NCI-H82 treated with DMSO at 0.1 percent for 48 hours (cell line): Measurements from ENCODE around the gene VPS13A.
A peak's percentile ranks its signal among the peaks of the same experiment; 100 is the strongest.

Source experiments
- DNase-seq: peaks from one replicate; lab custom pipeline; 2025; ENCODE audit not compliant: unreplicated experiment; lab: John Stamatoyannopoulos, UW

Gene VPS13A

DNA sequence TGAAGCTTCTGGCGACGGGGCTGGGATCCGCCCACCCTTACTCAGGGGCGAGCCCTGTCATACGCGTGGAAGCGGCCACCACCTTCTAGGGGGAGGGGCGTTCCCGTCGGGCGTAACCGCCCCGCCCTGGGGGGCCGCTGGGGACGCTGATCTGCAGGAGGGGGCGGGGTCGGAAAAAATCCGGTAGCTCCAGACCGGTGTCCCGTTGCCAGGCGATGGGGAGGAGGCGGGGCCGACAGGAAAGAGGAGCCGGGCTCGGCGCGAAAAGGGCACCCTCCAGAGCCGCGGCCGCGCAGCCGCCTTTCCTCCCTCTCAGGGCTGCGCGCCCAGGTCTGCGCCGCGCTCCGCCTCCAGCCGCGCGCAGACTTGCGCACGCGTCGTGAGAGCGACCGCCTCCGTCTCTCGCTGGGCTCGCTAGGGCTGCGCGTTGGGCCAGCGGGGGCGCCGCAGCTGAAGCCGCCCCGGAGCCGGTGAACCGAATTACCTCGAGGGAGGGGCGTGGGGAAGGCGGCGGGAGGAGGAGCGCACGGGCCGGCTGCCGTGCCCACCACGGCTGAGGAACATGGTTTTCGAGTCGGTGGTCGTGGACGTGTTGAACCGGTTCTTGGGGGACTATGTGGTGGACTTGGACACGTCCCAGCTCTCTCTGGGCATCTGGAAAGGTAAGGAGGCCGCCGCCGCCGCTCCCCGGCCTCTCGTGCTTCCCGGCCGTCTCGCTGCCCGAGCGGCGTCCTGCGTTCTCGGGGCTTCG is at the start of gene VPS13A:
TSS of gene VPS13A (plus strand) at position 392 of the 751 bp plus-strand sequence. CDS start at position 563, 171 bp downstream.
- DNase-seq: peak; percentile 89

DNA sequence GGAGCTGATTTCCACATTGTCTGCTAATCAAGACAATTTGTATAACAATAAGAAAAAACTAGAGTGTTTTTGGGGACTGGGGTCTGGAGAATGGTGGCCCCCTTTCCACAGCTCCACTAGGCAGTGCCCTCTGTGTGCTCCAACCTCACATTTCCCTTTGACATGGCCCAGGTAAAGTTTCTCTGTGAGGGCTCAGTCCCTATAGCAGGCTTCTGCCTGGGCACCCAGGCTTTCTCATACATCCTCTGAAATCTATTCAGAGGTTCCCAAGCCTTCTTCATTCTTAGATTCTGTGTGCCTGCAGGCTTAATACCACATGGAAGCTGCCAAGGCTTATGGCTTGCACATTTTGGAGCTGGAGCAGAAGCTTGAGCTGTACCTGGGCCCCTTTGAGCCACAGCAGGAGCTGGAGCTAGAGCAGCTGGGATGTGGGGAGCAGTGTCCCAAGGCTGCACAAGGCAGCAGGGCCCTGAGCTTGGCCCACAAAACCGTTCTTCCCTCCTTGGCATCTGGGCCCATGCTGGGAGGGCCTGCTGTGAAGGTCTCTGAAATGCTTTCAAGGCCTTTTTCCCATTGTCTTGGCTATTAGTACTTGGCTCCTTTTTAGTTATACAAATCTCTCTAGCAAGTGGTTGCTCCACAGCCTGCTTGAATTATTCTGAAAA is 49.1 kb upstream of the VPS13A start:
- DNase-seq: no peak

DNA sequence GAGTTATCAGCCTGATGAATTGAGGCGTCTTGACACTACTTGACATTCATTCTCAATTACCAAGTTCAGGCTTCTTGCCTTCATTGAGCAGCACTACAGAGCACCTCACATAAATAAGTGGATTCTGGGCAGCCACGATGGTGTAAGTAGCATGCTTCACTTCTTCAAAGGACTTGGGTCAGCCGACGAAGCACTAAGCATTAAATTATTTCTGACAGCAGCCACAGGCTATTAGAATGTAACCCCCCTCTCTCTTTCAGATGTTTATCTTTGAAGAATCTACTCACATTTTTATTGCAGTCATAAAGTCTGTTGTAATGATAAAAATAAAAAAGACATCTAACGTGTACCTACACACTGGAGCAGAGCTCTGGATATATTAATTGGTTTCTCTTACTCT is 45.9 kb upstream of the VPS13A start:
- DNase-seq: no peak

DNA sequence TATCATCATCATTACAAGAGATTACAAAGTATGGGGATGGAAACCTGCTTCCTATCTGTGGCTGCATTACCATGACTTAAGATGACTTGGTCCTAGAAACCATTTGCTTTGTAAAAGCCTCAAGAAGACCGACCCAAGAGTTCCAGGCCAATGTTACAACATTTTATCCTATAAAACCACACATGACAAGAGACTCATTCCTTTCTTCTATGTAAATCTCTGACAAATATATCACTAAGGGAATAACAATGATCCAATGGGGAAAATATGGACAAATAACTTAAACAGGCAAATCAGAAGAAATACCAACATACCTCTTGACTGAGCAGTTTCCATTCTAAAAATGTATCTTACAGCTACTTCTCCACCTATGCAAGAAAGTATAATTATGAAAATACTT is 44.3 kb upstream of the VPS13A start:
- no peak for DNase-seq

DNA sequence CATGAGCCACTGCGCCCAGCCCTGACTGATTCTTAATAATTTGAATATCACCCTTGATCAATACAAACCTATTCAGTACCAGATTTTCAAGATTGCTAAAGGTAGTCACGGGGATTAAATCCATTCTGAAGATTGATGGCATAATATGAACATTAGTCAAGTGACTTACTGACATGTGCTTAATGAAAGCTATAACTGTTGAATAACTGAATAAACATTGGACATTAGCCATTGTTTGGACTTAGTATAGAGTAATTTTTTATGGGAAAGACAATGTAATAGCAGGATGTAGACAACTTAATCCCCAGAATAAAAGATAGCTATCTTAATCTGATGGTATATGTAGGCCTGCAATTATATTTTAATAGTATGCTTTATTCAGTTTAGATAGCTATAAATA is 35.0 kb upstream of the VPS13A start:
- DNase-seq: no peak

DNA sequence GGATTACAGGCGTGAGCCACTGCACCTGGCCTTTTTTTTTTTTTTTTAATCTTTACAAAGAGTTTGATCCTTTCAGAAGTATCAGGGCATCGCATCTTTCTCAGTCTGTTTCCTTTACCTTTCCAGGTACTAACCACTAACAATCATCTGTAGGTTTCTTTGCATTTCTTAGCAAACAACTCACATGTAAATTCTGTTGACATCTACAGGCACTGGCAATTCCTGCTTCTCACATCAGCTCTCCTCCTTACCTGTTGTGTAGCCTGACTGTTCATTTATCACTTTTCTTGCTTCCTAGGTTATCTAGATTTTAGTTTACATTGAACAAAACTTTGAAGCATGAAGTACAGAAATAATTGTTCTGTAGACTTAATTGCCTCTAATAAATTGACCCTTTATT is 27.5 kb upstream of the VPS13A start:
- no peak for DNase-seq

DNA sequence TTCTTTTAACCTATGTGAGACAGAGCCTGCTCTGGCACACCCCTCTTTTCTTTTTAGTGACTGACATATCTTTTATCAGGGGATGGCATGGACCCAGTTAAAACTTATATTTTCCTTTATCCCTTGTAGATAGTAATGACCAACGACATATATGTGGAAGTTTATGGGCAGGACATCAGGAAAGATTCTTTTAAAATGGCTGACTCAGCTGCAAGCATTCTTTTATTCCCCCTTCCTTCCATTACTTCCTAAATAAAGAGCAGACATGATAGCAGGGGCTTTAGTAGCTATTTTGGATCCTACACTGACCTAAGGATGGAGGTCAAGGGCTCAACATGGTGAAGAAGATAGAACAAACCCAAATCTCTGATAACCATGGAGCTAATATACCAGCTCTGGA is 25.0 kb upstream of the VPS13A start:
- DNase-seq: no peak

DNA sequence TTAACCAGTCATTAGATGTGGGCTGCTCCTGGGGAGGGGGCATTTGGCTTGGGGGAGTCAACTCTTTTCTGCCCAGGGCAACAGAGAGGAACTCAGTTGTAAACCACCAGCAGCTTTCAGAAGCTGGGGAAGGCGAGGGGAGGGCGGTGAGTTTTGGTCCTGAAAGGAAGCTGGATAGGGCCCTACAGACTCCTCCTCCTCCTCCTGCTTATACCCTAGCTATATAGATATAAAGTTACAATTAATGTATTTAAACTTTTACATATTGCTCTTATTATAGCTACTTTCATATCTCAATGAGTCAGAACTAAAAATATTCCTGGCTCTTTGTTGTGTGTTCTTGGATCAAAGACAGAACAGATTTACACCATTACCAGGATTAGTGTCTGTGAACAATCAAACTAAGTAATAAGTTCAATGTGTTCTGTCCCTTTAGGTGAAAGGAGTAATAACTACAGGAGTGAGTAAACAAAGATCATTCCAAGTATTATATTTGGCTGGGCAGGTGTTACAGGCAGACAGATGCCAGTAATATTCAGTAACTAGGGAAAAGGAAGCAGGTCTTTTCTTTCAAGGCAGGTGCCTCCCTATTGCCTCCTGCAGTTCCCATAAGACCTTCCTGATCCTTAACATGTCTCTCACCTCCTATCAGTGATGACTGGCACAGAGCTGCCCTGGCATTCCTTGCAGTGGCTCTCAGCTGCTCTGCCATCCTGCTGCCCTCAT is 20.5 kb upstream of the VPS13A start:
- no peak for DNase-seq

DNA sequence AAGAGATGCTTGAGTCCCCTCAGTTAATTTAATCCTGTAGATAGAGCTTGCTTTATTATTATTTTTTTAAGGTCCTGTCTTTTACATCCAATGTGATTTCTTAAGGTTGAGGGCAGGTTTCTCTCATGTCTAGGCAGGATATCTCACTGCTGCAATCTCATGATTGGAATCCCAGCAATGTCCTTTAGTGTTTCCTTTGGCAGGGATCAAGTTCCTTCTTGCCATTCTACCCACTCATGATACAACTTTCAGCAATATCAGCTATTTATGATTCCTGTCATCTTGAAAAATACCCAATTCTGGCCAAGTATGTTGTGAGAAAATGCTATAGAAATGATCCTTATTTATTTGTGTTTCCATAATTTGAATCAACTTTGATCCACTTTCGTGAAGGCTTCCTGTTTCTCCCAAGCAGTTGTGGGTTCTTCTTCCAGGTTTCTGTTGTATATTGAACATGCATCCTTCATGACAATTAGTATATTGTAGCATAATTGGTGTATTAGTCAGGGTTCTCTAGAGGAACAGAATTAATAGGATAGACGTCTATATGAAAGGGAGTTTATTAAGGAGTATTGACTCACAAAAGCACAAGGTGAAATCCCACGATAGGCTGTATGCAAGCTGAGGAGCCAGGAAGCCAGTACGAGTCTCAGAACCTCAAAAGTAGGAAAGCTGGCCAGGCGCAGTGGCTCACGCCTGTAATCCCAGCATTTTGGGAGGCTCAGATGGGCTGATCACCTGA is 18.4 kb upstream of the VPS13A start:
- no peak for DNase-seq

DNA sequence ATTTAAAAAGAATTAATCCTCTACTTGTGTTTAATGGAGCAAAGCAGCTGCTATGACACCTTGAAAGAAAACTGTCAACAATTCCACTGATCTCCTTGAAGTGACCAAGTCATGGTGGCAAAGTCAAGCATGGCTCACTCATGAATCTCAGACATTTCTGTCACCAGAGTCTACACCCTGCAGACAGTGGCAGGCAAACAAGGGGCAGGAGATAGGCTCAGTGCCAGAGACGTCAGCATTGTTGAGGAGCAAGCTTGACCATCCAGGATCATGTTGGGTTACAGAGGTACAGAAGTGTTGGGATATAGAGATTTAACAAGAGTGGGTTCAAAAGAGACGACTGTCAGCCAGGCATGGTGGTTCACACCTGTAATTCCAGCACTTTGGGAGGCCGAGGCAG is 16.1 kb upstream of the VPS13A start:
- DNase-seq: no peak

DNA sequence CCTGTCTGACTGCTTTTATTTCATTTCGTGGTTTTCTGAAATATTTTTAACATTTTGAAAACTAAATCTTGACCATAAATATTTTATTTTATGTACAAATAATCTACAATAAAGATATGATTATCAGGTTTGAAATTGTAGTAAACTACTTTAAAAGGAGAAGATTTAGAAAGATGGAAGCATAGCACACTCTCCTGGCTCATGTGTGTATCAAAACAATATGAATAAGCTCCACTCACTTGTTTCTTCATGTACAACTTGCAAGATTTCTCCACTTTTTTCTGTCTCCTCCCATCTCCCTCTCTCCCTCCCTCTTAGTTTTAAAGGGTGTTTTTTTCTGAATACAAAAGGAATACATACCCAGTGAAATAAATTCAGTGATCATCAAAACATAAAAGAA is 15.4 kb upstream of the VPS13A start:
- no peak for DNase-seq

DNA sequence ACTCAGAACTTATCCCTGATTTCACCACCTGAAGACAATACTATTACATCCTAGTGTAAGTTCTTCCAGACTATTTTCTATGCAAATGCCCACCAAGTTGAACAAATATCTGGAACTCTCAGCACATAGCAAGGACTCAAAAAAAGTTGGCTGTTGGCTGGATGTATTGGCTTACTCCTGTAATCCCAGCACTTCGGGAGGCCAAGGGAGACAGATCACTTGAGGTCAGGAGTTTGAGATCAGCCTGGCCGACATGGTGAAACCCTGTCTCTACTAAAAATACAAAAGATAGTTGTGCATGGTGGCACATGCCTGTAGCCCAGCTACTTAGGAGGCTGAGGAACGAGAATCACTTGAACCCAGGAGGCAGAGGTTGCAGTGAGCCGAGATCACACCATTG is 15.0 kb upstream of the VPS13A start:
- no peak for DNase-seq

DNA sequence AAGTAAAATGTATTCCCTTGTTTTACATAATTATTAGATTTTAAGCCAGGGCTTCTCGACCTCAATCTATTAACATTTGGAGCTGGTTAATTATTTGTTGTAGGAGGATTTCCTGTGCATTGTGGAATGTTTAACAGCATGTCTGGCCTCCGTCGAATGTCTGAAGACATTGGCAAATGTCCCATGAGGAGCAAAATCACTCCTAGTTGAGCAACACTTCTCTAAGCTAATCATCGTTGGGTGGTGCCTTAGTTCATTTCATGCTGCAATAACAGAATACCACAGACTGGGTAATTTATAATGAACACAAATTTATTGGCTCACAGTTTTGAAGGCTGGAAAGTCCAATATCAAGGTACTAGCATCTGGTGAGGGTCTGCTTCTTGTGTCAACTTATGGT is 13.4 kb upstream of the VPS13A start:
- no peak for DNase-seq

DNA sequence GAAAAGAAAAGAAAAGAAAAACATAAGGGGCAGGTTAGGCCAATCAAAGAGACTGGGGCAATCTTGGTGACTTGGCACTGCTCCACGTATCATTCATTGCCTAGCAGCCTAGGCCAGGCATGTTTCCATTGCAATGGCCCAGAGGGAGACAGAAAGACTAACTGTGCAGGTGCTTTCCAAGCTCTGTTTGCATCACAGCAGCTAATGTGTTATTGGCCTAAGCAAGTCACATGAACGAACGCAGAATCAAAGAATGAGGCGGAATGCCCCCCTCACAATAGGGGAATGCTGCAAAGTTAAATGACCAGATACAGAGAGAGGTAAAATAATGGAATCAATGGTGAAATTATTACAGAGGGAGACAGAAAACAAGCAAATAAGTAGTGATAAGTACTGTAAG is 11.1 kb upstream of the VPS13A start:
- no peak for DNase-seq

DNA sequence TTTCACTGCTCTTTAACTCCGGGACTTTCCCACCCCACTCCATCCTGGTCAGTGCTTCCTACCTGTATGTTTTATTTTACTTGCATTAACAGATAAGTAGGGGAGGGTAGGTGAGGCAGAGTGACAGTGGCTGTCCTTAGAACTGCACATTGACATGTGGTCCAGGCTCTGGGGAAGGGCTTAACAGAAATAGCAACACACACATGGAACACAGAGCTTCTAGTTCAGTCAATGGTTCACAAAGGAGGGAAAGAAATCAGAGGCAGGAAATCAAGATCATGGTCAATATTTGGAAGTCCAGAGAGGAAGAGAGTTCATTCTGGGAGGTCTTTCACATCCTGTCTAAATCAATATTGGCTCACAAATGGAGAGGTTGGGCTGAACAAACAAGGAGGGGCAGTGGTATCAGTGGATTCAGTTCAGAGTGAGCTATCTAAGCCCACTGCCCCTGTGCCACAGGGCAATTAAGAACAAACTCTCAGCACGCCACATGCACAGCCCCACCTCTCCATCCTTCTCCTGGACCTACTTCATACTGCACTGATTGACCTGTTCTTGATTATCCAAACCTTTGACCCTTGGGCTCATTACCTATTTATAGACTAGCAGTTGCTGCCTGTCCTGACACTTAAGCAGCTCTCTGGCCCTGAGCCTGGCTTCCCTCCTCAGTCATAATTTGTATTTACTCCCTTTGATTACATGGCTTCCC is 6.2 kb upstream of the VPS13A start:
- DNase-seq: no peak

DNA sequence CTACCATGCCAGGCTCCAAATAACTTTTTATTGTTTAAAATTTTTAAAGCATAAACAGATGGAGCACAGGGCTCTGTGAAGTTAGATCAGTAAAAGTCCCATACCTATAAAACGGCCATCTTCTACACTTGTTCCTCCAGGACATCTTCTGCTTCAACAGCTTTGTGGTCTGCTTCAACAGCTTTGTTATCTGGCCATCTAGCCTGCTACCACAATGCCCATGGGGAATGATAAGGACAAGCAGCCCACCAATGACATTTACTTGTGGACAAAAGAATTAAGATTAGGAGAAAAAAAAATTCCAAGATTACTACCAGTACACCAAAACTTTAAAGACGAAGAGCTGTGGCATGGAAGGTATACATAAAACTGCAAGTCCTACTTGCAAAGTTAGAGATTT is 2.2 kb upstream of the VPS13A start:
- DNase-seq: no peak

DNA sequence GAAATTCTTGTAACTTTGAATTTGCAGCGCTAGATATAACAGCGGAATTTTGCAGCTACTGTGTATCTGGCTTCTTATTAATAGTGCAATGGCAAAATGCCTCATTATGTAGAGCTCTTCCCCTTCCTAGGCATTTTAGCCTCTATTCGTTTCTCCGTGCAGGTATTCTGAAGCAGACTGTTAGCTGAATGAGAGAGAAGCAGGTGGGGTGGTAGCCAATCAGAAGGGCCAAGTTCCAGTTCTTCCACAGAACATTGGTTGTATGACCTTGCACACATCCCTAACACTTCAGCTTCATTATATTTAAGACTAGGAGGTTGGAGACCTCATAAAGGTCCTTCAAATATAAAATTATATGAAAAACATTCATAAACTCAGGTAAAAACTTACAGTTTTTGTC is 1.2 kb upstream of the VPS13A start:
- DNase-seq: no peak

DNA sequence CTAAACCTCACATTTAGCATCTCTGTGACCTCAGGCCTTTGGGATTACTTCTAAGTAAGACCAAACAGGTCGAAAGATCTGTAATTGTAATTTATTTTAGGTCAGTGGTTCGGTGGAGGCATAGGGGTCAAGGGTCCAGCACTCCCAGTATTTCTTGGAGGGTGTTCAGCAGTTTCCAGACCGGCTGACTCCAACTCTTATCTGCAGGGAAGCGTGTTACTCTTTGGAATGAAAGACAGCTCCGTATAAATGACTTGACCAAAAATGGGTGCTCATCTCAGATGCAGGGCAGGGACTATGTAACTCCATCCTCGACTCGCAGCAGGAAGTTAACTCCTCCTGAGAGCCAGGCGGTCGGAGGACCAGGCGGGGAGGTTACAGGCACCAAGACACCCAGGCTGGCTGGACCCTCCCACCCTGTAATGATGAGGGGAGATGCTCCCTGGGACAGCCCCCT is 620 bp upstream of the VPS13A start:
- no peak for DNase-seq

DNA sequence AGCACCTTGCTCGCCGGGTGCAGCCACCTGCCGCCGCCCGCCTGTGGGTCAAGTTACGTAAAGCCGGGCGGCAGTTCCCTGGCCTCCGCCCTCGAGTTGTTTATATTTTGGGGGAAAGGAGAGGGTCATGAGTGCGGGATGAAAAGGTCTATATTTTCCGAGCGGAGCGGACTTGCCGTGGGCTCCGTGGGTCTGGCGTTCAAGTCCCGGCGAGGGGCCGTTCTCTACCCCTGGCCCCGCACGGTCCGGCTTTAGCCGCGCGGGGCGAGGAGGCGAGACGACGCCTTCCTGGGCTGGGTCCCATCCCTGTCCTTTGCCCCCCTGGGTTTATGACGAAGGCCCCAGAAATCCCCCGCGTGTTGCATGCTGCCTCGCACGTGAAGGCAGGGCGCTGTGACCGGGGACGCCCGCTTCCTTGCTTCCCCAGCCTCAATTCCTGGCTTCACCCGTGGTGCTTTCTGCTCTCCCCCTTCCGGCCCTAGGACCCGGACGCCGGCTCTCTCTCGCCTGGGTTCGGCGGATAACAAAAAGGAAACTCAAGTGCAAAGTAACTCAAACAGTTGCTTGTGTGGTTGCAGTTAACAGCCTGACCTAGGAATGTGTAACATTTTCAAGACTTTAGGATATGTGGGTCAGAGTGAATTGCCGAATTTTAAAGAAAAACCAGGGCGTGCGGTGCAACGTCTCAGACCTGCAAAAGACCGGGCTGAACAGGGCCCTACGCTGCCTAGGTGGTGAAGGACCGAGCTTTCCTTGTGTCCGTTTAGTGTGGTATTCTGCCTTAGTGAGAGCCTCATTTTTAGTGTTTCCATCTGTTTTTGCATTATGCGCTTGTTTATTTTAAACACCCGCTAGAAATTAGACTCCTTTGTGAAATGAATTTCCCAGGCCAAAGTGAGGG is 810 bp downstream of the VPS13A start:
- DNase-seq: no peak

DNA sequence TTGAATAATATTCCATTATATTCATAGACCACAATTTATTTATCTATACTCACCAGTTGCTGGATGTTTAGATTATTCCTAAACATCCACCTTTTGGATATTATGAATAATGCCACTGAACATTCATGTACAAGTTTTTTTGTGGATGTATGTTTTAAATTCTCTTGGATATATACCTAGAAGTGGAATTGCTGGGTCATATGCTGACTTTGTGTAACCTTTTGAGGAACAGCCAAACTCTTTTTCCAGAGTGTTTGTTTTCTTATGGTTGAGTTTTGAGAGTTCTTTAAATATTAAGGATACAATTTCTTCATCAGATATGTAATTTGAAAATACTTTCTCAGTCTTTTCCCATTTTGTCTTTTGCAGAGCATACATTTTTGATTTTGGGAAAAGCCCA is 2.7 kb downstream of the VPS13A start:
- DNase-seq: no peak
